Liver (tissue), 3 donors: Measurements from ENCODE around the gene PIP5K1C.

Experiments used
- EGR1 ChIP-seq, 2 donors: IDR thresholded peaks; 2 replicates each; pipeline ENCODE4 v1.6.1; 2016 to 2018; ENCODE audit warnings: antibody characterized with exemption in 2 of 2, low read depth in 2 of 2
- GABPA ChIP-seq, 2 donors: IDR thresholded peaks in 1 of 2; conservative IDR thresholded peaks in 1 of 2; 2 replicates each; pipeline ENCODE4 v1.6.1; 2016; ENCODE audit warnings: antibody characterized with exemption in 2 of 2, mild to moderate bottlenecking in 1 of 2, moderate library complexity in 1 of 2
- HNF4G ChIP-seq: IDR thresholded peaks from 2 replicates; pipeline ENCODE4 v1.6.1; 2016; ENCODE audit warnings: antibody characterized with exemption
- MAX ChIP-seq: IDR thresholded peaks from 2 replicates; pipeline ENCODE4 v1.6.1; 2016; ENCODE audit warnings: antibody characterized with exemption
- RAD21 ChIP-seq, 2 donors: IDR thresholded peaks; 2 replicates each; pipeline ENCODE4 v1.6.1; 2016; ENCODE audit warnings: antibody characterized with exemption in 2 of 2, mild to moderate bottlenecking in 2 of 2
- RXRA ChIP-seq, 2 donors: IDR thresholded peaks; 2 replicates each; pipeline ENCODE4 v1.6.1; 2017 to 2018; ENCODE audit warnings: antibody characterized with exemption in 2 of 2, mild to moderate bottlenecking in 1 of 2
- SP1 ChIP-seq: IDR thresholded peaks from 2 replicates; pipeline ENCODE4 v1.6.1; 2018; ENCODE audit warnings: antibody characterized with exemption, mild to moderate bottlenecking
- TAF1 ChIP-seq: conservative IDR thresholded peaks from 2 replicates; pipeline ENCODE4 v1.6.1; 2016; ENCODE audit warnings: antibody characterized with exemption, mild to moderate bottlenecking
- YY1 ChIP-seq: IDR thresholded peaks from 2 replicates; pipeline ENCODE4 v1.6.1; 2016; ENCODE audit warnings: antibody characterized with exemption, mild to moderate bottlenecking
- TF ChIP-seq, protein P1 (sequence below): fragments of 150-350 bp; IDR thresholded peaks from 2 replicates; pipeline ENCODE4 v1.5.1; 2017; ENCODE audit warnings: improper control_type of control experiment, low read depth, low read length; ENCODE audit not compliant: missing input control
- TF ChIP-seq, protein P2 (sequence below): IDR thresholded peaks from 2 replicates; pipeline ENCODE4 v1.6.1; 2016; ENCODE audit warnings: antibody characterized with exemption
- TF ChIP-seq, protein P3 (sequence below): IDR thresholded peaks from 2 replicates; pipeline ENCODE4 v1.6.1; 2016; ENCODE audit warnings: antibody characterized with exemption
- TF ChIP-seq, protein P4 (sequence below): IDR thresholded peaks from 2 replicates; pipeline ENCODE4 v1.6.1; 2016; ENCODE audit warnings: antibody characterized with exemption, mild to moderate bottlenecking
- donor health status: healthy.
- donor health status: healthy.

GRCh38 chr19:3638208-3639193 lies 61.8 kb downstream of the PIP5K1C start:
- TF ChIP-seq, protein P1, sequence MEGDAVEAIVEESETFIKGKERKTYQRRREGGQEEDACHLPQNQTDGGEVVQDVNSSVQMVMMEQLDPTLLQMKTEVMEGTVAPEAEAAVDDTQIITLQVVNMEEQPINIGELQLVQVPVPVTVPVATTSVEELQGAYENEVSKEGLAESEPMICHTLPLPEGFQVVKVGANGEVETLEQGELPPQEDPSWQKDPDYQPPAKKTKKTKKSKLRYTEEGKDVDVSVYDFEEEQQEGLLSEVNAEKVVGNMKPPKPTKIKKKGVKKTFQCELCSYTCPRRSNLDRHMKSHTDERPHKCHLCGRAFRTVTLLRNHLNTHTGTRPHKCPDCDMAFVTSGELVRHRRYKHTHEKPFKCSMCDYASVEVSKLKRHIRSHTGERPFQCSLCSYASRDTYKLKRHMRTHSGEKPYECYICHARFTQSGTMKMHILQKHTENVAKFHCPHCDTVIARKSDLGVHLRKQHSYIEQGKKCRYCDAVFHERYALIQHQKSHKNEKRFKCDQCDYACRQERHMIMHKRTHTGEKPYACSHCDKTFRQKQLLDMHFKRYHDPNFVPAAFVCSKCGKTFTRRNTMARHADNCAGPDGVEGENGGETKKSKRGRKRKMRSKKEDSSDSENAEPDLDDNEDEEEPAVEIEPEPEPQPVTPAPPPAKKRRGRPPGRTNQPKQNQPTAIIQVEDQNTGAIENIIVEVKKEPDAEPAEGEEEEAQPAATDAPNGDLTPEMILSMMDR = no peak
- TF ChIP-seq, protein P2, sequence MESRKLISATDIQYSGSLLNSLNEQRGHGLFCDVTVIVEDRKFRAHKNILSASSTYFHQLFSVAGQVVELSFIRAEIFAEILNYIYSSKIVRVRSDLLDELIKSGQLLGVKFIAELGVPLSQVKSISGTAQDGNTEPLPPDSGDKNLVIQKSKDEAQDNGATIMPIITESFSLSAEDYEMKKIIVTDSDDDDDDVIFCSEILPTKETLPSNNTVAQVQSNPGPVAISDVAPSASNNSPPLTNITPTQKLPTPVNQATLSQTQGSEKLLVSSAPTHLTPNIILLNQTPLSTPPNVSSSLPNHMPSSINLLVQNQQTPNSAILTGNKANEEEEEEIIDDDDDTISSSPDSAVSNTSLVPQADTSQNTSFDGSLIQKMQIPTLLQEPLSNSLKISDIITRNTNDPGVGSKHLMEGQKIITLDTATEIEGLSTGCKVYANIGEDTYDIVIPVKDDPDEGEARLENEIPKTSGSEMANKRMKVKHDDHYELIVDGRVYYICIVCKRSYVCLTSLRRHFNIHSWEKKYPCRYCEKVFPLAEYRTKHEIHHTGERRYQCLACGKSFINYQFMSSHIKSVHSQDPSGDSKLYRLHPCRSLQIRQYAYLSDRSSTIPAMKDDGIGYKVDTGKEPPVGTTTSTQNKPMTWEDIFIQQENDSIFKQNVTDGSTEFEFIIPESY = no peak
- TF ChIP-seq MAX (no peak), RAD21 (IDR thresholded peaks at IDR 0.05) (no peak), TAF1 (no peak), GABPA (IDR thresholded peaks at IDR 0.05 in 1 of 2, conservative IDR thresholded peaks at IDR 0.05 in 1 of 2) (no peak), SP1 (no peak), EGR1 (IDR thresholded peaks at IDR 0.05; ENCODE audit: low read depth in 2 of 2) (no peak), RXRA (IDR thresholded peaks at IDR 0.05) (no peak), HNF4G (no peak), YY1 (no peak)
- TF ChIP-seq, protein P3, sequence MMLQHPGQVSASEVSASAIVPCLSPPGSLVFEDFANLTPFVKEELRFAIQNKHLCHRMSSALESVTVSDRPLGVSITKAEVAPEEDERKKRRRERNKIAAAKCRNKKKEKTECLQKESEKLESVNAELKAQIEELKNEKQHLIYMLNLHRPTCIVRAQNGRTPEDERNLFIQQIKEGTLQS = no peak
- TF ChIP-seq, protein P4, sequence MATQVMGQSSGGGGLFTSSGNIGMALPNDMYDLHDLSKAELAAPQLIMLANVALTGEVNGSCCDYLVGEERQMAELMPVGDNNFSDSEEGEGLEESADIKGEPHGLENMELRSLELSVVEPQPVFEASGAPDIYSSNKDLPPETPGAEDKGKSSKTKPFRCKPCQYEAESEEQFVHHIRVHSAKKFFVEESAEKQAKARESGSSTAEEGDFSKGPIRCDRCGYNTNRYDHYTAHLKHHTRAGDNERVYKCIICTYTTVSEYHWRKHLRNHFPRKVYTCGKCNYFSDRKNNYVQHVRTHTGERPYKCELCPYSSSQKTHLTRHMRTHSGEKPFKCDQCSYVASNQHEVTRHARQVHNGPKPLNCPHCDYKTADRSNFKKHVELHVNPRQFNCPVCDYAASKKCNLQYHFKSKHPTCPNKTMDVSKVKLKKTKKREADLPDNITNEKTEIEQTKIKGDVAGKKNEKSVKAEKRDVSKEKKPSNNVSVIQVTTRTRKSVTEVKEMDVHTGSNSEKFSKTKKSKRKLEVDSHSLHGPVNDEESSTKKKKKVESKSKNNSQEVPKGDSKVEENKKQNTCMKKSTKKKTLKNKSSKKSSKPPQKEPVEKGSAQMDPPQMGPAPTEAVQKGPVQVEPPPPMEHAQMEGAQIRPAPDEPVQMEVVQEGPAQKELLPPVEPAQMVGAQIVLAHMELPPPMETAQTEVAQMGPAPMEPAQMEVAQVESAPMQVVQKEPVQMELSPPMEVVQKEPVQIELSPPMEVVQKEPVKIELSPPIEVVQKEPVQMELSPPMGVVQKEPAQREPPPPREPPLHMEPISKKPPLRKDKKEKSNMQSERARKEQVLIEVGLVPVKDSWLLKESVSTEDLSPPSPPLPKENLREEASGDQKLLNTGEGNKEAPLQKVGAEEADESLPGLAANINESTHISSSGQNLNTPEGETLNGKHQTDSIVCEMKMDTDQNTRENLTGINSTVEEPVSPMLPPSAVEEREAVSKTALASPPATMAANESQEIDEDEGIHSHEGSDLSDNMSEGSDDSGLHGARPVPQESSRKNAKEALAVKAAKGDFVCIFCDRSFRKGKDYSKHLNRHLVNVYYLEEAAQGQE = no peak
